Ovary (tissue), 9 donors: ENCODE data around the gene PRAMEF8. TPM values are rescaled to one million over a fixed set of nuclear protein-coding genes. Genes with fewer than 3 reads are reported as not detected.
"Not testable (repeated sequence)": the region's sequence is repeated elsewhere in the genome, so short reads cannot be mapped to it uniquely, and the experiment has no call there.

ENCODE experiments used
- DNase-seq, 5 donors: peaks; one replicate each; pipeline ENCODE4 v3.0.0-alpha.2; 2019 to 2020
- H3K27ac ChIP-seq, 2 donors: fragments of 200-600 bp; one replicate each; pipeline versions ENCODE4 v1.5.1 to v1.8.0; 2019 to 2022
- H3K27me3 ChIP-seq: fragments of 200-600 bp; one replicate; pipeline ENCODE4 v1.8.0; 2022
- H3K36me3 ChIP-seq: fragments of 200-600 bp; sonication (generic); one replicate; pipeline ENCODE4 v1.5.1; 2019
- H3K4me1 ChIP-seq: one replicate; pipeline ENCODE4 v1.8.1; 2013; ENCODE audit warnings: mild to moderate bottlenecking, moderate library complexity; ENCODE audit not compliant: insufficient read depth
- H3K4me3 ChIP-seq: fragments of 200-600 bp; sonication (generic); one replicate; pipeline ENCODE4 v1.5.1; 2017
- H3K9me3 ChIP-seq, 2 donors: fragments of 200-600 bp in 1 of 2; sonication (generic) in 1 of 2; one replicate each; pipeline versions ENCODE4 v1.5.1 to v1.8.1; 2013 to 2019; ENCODE audit warnings: mild to moderate bottlenecking in 1 of 2, moderate library complexity in 1 of 2
- WGBS, 3 donors: extraction: QIAGEN DNeasy Blood & Tissue Kit in 1 of 3; methylation state at CpG; one replicate each; pipeline versions ENCODE4 v1.1.5 to v1.1.7; 2013 to 2017; 5-methylcytosine and 5-hydroxymethylcytosine counted together
- intact Hi-C, 4 donors: fragments of 100-400 bp; cut with DNase I; formaldehyde crosslinking; loops; one replicate each; pipeline versions ENCODE4 v1.11.0 to v1.15.1; 2022 to 2023
- polyA plus RNA-seq, 2 donors: library from polyadenylated mRNA; stranded (reverse); fragments of 200-250 nt in 1 of 2; fragments of 350-450 nt in 1 of 2; fragmentation: Illumina TruSeq in 1 of 2; extraction: RNeasy Lipid Tissue Mini Kit (QIAGEN cat#74804) in 1 of 2; gene quantifications; one replicate each; pipeline ENCODE4 v1.2.3, GENCODE V29; 2013 to 2014
- small RNA-seq: library from RNA; depleted of rRNA; stranded (forward); fragments of <200 nt; gene quantifications from one replicate; pipeline ENCODE3, GENCODE V24; 2016
- total RNA-seq, 7 donors: library from RNA; depleted of rRNA in 2 of 7; stranded (reverse); fragments of >200 nt in 2 of 7; fragmentation: NEBNext Ultra II Directional in 3 of 7; extraction: Animal tissue kit (Norgen Biotek cat#: 25700) in 3 of 7; gene quantifications; one replicate each; pipeline versions ENCODE4 v1.1.0 to v1.2.4, GENCODE V29; 2016 to 2023
- donor health status: DM: no; HTN: no; CAD: no; lungs with moderate emphysema.
- donor health status: DM: no; HTN: no; CAD: no.
- donor health status: Bipolar disorder and iron deficiency.
- donor health status: DM: yes; HTN: yes; CAD: no.
- donor health status: DM: no; HTN: no; CAD: no.
- donor health status: DM: yes; HTN: yes; CAD: no.

PRAMEF8 gene
- total and polyA plus RNA-seq, 9 donors = not detected

- H3K27ac ChIP-seq, H3K36me3 ChIP-seq, intact Hi-C loops, H3K4me3 ChIP-seq, H3K4me1 ChIP-seq, H3K27me3 ChIP-seq, DNase-seq, H3K9me3 ChIP-seq: not testable (repeated sequence)
- 78 to 80% (median 80%) methylated on average over 2 of the region's 2 CpGs for WGBS, 3 donors
Measured at GRCh38 chr1:13246554-13246871, 38.4 kb downstream of the PRAMEF8 start.

DNA sequence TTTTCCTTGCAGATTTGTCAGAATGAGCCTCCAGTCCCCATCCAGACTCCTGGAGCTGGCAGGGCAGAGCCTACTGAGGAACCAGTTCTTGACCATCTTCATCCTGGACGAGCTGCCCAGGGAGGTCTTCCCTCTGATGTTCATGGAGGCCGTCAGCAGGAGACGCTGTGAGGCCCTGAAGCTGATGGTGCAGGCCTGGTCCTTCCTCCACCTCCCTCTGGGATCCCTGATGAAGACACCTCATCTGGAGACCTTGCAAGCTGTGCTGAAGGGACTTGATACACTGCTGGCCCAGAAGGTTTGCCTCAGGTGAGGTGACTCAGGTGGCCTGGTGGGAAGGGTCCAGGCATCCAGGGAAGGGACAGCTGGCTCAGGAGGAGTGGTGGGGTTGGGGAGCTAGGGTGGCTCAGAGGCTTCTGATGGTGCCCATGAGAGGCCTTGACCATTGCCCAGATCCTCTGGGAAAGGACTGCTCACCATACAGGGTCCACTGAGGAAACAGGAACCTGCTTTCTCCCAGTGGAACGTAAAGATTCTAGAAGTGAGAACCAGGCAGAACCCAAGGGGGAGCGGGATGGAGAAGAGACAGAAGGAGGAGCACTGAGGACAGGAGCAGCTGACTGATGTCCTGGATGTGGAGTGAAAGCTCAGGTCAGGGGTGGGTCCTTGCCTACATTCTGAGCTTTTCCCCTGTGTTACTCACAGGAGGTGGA is 38.9 kb downstream of the PRAMEF8 start:
- H3K4me1 ChIP-seq, H3K36me3 ChIP-seq, DNase-seq, intact Hi-C loops, H3K9me3 ChIP-seq, H3K4me3 ChIP-seq, H3K27ac ChIP-seq, H3K27me3 ChIP-seq: not testable (repeated sequence)
- WGBS, 3 donors = 71 to 81% (median 73%) methylated on average over 5 of the region's 5 CpGs

- H3K27ac ChIP-seq, H3K27me3 ChIP-seq, intact Hi-C loops, H3K36me3 ChIP-seq, H3K4me1 ChIP-seq, H3K9me3 ChIP-seq, DNase-seq, H3K4me3 ChIP-seq: not testable (repeated sequence)
- WGBS, 3 donors = 77 to 83% (median 79%) methylated on average over 9 of the region's 9 CpGs
Measured at GRCh38 chr1:13243536-13244263, 41.2 kb downstream of the PRAMEF8 start.

DNA sequence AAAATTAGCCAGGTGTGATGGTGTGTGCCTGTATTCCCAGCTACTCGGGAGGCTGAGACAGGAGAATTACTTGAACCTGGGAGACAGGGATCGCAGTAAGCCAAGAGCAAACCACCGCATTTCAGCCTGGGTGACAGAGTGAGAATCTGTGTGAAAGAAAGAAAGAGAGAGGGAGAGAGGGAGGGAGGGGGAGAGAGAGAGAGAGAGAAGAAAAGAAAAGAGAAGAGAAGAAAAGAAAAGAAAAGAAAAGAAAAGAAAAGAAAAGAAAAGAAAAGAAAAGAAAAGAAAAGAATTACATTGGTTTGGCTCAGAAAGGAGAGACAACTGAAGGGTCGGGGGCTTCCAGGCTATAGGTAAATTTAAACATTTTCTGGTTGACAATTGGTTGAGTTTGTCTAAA is 45.3 kb downstream of the PRAMEF8 start:
- H3K36me3 ChIP-seq, H3K4me3 ChIP-seq, H3K9me3 ChIP-seq, intact Hi-C loops, H3K4me1 ChIP-seq, DNase-seq, H3K27me3 ChIP-seq, H3K27ac ChIP-seq: not testable (repeated sequence)
- 79 to 87% (median 84%) methylated on average over 4 of the region's 4 CpGs for WGBS, 3 donors

DNA sequence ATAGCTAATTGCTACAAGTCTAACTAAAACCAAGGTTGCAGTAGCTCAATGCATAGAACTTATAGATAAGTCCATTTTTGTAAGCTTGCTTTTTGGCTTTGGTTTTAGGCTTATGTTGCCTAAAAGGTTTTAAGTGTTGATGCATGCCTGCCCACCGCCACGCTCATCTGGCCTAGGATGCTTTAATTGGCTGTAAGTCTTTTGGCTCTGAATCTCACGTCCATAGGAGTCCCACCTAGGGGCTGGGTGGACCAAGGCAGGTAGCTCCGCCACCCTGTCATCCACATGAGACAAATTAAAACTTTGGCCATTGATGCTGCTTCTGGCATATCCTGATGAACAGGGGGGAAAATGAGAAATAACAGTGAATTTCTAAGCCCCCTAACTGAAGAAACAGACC is 47.4 kb downstream of the PRAMEF8 start:
- DNase-seq, intact Hi-C loops, H3K4me3 ChIP-seq, H3K27ac ChIP-seq, H3K9me3 ChIP-seq, H3K36me3 ChIP-seq, H3K27me3 ChIP-seq, H3K4me1 ChIP-seq: not testable (repeated sequence)
- 68 to 74% (median 73%) methylated on average over 4 of the region's 4 CpGs for WGBS, 3 donors

DNA sequence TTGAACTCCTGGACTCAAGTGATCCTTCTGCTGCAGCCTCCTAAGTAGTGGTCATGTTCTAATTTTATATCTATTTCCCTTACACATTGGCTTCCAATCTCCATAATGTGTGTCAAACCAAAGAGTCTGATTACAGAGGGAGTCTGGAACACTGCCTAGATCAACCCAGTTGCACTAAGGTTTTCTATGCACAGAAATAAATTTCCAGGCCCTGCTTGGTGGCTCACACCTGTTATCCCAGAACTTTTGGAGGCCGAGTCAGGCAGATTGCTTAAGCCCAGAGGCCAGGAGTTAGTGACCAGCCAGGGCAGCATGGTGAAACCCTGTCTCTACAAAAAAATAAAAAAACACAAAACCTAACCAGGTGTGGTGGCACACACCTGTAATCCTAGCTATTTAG is 50.9 kb downstream of the PRAMEF8 start:
- H3K36me3 ChIP-seq, H3K9me3 ChIP-seq, H3K27ac ChIP-seq, intact Hi-C loops, H3K4me1 ChIP-seq, H3K27me3 ChIP-seq, DNase-seq, H3K4me3 ChIP-seq: not testable (repeated sequence)
- WGBS, 3 donors = 46 to 53% (median 52%) methylated on average over 1 of the region's 1 CpG

DNA sequence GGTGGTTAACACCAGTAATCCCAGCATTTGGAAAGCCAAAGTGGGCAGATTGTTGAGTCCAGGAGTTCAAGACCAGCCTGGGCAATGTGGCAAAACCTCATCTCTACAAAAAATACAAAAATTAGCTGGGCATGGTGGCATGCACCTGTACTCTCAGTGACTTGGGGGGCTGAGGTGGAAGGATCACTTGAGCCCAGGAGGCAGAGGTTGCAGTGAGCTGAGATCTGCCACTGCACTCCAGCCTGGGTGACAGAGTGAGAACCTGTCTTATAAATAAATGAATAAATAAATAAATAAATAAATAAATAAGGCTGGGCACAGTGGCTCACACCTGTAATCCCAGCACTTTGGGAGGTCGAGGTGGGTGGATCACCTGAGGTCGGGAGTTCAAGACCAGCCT is 52.9 kb downstream of the PRAMEF8 start:
- 51 to 69% (median 58%) methylated on average over 2 of the region's 2 CpGs for WGBS, 3 donors
- intact Hi-C loops = not testable (repeated sequence)

More for the DNA sequence above, 52.9 kb downstream of the PRAMEF8 start:
- not testable (repeated sequence) for H3K27me3 ChIP-seq, H3K27ac ChIP-seq, H3K9me3 ChIP-seq, H3K4me3 ChIP-seq, DNase-seq, H3K36me3 ChIP-seq, H3K4me1 ChIP-seq

Small RNAs within 50 kb of the gene (small RNA-seq; reads per million reads assigned to genes)
- gene RNU6-771P = not detected

Other genes starting within 250 kb of the PRAMEF8 start
- gene PRAMEF27, start 228.6 kb downstream of the PRAMEF8 start, total RNA-seq = not detected
- not detected for gene PRAMEF27, start 228.6 kb downstream of the PRAMEF8 start, polyA plus RNA-seq
- gene HNRNPCL3, start 224.4 kb downstream of the PRAMEF8 start, total RNA-seq = not detected
- gene HNRNPCL3, start 224.4 kb downstream of the PRAMEF8 start, polyA plus RNA-seq = not detected
- gene PRAMEF25, start 214.4 kb downstream of the PRAMEF8 start, total RNA-seq = not detected
- not detected for gene PRAMEF25, start 214.4 kb downstream of the PRAMEF8 start, polyA plus RNA-seq
- gene HNRNPCL2, start 168.3 kb downstream of the PRAMEF8 start, total RNA-seq = not detected
- not detected for gene HNRNPCL2, start 168.3 kb downstream of the PRAMEF8 start, polyA plus RNA-seq
- not detected for gene PRAMEF26, start 129.1 kb downstream of the PRAMEF8 start, total RNA-seq
- not detected for gene PRAMEF26, start 129.1 kb downstream of the PRAMEF8 start, polyA plus RNA-seq
- gene HNRNPCL4, start 119.5 kb downstream of the PRAMEF8 start, total RNA-seq = not detected
- not detected for gene HNRNPCL4, start 119.5 kb downstream of the PRAMEF8 start, polyA plus RNA-seq
- not detected for gene PRAMEF9, start 113.3 kb downstream of the PRAMEF8 start, total RNA-seq
- not detected for gene PRAMEF9, start 113.3 kb downstream of the PRAMEF8 start, polyA plus RNA-seq
- gene PRAMEF13, start 83.7 kb downstream of the PRAMEF8 start, total RNA-seq = not detected
- not detected for gene PRAMEF13, start 83.7 kb downstream of the PRAMEF8 start, polyA plus RNA-seq
- gene PRAMEF18, start 59.0 kb downstream of the PRAMEF8 start, total RNA-seq = not detected
- not detected for gene PRAMEF18, start 59.0 kb downstream of the PRAMEF8 start, polyA plus RNA-seq
- gene PRAMEF5, start 30.9 kb downstream of the PRAMEF8 start, total RNA-seq = not detected
- not detected for gene PRAMEF5, start 30.9 kb downstream of the PRAMEF8 start, polyA plus RNA-seq
- gene PRAMEF33, start 18.4 kb upstream of the PRAMEF8 start, total RNA-seq = not detected
- gene PRAMEF33, start 18.4 kb upstream of the PRAMEF8 start, polyA plus RNA-seq = not detected
- not detected for gene PRAMEF15, start 30.4 kb upstream of the PRAMEF8 start, total RNA-seq
- not detected for gene PRAMEF15, start 30.4 kb upstream of the PRAMEF8 start, polyA plus RNA-seq
- gene PRAMEF14, start 62.0 kb upstream of the PRAMEF8 start, total RNA-seq = not detected
- gene PRAMEF14, start 62.0 kb upstream of the PRAMEF8 start, polyA plus RNA-seq = not detected
- not detected for gene PRAMEF19, start 86.8 kb upstream of the PRAMEF8 start, total RNA-seq
- gene PRAMEF19, start 86.8 kb upstream of the PRAMEF8 start, polyA plus RNA-seq = not detected
- gene PRAMEF17, start 104.5 kb upstream of the PRAMEF8 start, total RNA-seq = not detected
- gene PRAMEF17, start 104.5 kb upstream of the PRAMEF8 start, polyA plus RNA-seq = not detected
- gene PRAMEF20, start 125.3 kb upstream of the PRAMEF8 start, total RNA-seq = not detected
- gene PRAMEF20, start 125.3 kb upstream of the PRAMEF8 start, polyA plus RNA-seq = not detected
- under 1 TPM in 1 of 7 donors, not detected in 6; 0.10 TPM for gene LRRC38, start 228.9 kb upstream of the PRAMEF8 start, total RNA-seq
- under 1 TPM; 0.27 to 0.44 TPM for gene LRRC38, start 228.9 kb upstream of the PRAMEF8 start, polyA plus RNA-seq